IPS-NIHi7 (cell line): ENCODE results near the gene SRGAP3.

Experiments used
- DNase-seq: peaks from one replicate; pipeline ENCODE4 v3.0.0; 2012; ENCODE audit warnings: mixed read lengths; ENCODE audit errors: extremely low spot score

Gene SRGAP3

GRCh38 chr3:9253327-9253726 is 3.9 kb upstream of the SRGAP3 start:
- no peak for DNase-seq

DNA sequence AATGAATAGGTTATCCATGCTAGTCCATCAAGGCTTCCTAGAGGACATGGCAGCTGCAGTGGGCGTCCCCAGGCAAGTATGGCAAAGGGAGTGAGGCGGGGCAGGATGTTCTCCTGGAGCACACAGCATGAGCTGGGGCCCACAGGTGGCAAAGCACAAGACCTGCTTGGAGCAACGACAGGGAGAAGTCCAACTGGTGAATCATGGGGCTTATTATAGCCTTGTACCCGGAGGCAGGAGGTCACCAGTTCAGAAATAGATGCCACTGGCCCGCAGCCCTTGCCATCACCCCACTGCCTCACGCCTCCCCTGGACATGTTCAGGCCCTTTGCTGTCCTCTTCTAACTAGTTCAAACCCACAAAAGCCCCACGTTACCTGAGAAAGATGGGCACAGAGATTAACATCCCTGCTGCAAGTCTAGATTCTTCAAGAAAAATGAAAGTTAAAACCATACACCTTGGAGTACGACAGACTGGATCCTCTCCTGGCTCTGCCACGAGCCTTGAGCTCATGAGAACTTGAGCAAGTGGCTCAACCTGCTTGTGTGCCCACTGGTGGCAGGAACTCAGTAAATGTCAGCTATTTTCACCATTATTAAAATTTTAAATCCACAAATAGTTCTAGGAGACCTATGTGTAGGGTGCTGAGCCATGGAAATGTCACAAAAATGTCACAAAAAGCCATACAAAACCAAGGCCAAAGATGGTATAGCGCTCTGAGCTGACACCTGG is 1.8 kb upstream of the SRGAP3 start:
- DNase-seq: no peak

- DNase-seq: no peak
Observed at GRCh38 chr3:9250236-9250635, 790 bp upstream of the SRGAP3 start.

DNA sequence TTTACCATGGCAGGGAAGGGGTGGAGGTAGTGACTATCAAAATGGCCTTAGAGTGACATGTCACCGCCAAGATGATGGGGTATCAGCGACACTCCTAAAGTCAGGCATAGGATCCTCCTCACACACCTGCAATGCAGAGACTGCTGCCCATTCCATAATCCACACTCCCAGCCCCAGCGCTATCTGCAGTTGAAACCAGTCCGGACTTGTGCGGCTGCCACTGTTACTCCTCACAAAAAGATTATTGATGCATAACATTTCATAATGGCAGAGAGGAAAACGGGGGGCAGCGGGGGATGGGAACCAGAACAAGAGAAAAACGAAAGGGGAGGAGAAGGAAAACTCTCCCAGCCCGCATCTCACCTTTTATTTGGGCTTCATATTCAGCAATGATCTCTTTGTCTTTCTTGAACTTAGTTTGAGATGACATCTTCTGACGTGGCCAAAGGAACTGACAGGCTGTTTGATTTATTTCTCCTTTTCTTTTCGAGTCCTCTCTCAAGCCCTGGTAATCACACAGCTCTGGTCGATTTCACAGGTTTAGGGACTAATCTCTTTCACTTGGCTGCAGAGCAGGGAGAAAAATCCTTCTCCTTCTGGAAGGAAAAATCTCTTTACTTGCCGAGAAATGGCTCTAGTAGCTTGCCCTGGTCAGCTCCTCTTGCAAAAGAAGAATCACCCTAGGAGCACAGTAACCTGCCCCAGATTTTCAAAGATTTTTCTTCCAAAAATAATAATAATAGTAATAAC is 749 bp downstream of the SRGAP3 start:
- no peak for DNase-seq

GRCh38 chr3:9247941-9248521 is 1.4 kb downstream of the SRGAP3 start:
- no peak for DNase-seq

DNA sequence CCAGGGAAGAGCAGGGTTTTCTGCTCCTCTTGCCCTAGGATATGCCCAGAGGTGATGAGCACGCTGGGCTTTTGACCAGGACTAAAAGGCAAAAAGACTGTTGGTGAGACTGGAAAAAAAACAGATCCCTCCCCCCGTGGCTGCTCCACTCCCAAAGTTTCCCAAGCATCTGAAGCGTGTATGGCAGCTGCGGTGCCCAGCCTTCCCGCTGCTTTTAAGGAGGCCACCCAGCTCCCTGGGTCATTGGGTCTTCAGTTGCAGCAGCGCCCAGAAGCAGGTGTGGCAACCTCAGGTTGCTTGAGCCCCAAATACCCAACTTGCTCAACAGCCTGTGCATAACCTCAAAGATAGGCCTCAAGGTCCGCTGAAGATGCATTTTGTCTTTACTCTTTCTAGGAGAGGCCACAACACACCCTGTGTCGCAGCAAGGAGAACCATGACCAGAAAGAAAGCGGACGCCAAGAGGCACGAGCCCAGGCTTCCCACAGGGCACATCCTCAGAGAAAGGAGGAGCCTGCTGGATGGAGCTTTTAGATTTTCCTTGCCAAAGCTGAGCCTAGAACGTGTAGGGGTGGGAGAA is 2.0 kb downstream of the SRGAP3 start:
- no peak for DNase-seq

DNA sequence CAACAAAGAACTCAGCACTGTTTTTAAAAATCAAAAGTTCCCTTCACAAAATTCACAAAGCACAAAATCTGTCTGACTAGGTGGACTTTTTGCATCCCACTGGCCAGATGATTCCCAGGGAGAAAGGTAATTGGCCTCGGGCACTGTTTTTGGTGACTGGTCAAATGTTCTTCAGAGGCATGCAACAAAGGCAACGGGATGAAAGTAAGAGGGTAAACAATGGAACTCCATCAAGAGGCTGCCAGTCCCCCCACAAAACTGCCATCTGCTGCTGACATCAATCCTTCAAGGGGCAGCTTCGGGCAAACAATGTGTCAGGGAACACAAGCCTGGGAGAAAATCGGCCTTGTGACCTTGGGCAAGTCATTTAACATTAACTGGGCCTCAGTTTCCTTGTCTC is 3.3 kb downstream of the SRGAP3 start:
- no peak for DNase-seq

- no peak for DNase-seq
Observed at GRCh38 chr3:9244495-9245183, 4.8 kb downstream of the SRGAP3 start.

- no peak for DNase-seq
Observed at GRCh38 chr3:9241956-9242355, 7.5 kb downstream of the SRGAP3 start.

DNA sequence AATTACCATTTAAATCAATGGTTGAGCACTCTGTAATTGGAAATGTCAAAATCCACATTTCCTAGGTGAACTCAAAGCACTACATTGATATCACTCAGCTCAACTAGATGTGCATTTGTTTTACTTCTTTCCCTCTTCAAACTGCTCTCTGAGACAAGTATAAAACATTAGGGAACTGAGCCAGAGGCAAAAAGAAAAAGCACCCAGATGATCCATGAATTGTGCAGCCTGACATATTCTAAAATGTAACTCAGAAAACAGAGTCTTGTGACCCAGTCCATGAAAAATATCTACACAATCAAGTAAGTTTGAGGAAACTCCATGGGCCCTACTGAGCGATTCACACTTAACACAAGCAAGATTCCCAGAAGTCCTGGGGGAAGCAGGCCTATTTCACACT is 9.8 kb downstream of the SRGAP3 start:
- DNase-seq: no peak

- no peak for DNase-seq
Observed at GRCh38 chr3:9238721-9239295, 10.6 kb downstream of the SRGAP3 start.

DNA sequence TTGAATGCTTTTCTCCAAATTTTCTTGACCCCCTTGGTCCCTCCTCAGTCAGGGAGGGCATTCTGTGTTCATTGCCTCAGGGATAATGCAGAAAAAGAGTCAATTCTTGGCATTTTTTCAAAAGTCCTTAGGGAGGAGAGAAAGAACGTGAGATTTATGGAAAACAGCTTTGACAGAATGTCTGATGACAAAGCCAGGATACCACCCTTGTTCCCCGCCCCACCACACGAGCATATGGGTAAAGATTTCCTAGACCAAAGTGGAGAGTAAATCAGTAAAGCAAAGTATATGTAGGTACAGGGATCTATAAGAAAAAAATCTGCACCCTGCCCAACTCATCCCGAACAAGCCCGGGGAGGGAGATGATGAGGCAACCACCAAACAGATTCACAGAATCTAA is 11.2 kb downstream of the SRGAP3 start:
- DNase-seq: no peak

DNA sequence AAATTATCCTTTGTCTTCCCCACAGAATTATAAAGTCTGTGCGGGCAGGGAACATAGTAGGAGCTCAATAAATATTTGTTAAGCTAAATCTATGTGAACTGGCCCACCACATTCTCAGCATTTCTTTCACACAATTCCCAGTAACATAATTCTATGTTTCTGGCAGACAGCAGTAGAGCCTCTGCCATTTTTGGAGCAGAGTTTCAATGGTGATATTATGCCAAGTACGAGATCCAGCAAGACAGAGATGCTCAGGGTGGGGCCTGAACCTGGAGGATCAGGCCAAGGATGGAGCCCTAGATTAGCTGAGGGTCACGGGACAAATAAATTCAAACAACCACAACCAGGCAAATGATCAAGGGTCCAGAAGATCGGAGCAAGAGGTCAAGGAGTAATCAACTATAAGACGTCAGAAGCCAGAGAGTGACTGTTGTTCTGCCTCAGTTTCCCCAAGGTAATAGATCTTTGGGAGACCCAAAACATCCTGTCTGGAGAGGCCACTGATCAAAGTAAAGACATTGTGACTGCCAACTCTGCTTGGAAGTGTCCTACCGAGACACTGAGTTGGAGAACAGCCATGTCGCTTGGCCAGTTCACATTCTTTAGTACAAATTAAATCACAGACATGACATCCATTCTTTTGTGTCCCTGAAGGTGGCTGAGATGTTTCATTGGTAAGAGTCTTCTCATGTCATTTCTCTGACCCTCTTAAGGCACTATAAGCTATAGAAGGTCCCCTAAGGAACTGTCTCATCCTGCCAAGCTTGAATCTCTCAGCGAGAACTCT is 15.4 kb downstream of the SRGAP3 start:
- no peak for DNase-seq

GRCh38 chr3:9233101-9233500 is 16.3 kb downstream of the SRGAP3 start:
- DNase-seq: no peak

- DNase-seq: no peak
Observed at GRCh38 chr3:9231937-9232336, 17.5 kb downstream of the SRGAP3 start.

DNA sequence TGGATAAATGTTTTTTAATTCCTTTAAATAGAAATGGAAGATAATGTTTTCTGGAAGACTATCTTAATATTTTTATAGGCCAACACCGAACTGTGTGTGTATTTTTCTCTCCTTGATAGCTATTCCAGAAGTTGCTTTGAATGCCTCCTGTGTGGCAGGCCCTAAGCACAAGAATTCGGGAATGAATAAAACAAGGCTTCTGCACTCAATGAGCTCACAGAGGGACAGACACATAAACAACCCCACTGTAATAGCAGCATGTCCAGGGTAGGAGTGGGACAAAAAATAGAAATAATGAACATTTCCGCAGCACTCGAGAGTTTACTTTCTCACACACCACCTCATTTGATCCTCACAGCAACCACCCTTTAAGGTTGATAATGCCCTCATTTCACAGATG is 18.0 kb downstream of the SRGAP3 start:
- DNase-seq: no peak

- no peak for DNase-seq
Observed at GRCh38 chr3:9231006-9231405, 18.4 kb downstream of the SRGAP3 start.

DNA sequence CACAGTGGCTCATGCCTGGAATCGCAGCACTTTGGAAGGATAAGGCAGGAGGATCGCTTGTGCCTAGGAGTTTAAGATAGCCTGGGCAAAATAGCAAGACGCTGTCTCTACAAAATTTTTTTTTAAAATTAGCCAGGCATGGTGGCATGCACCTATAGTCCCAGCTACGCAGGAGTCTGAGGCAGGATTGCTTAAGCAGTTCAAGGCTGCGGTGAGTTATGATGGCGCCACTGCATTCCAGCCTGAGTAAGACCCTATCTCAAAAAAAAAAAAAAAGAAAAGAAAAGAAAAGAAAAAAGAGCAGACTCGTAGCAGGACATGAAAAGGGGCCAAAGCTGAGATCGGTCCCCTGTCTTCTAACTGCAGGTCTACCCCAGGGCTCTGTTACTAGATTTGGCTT is 18.9 kb downstream of the SRGAP3 start:
- no peak for DNase-seq

DNA sequence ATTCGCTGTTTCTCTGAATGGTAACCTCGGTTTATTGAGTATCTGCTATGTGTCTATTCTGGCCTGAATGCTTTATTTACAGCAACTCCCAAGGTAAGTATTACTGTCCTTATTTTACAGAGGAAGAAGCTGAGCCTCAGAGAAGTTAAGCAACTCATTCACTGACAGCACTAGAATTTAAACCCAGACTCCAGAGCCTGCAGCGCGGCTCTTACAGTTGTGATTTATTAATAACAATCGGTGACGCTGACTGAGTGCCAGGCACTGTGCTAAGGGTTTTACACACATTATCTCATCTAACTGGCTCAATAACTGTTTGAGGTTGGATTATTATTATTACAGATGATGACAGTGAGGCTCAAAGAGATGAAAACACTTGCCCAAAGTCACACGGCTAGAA is 19.6 kb downstream of the SRGAP3 start:
- DNase-seq: no peak

DNA sequence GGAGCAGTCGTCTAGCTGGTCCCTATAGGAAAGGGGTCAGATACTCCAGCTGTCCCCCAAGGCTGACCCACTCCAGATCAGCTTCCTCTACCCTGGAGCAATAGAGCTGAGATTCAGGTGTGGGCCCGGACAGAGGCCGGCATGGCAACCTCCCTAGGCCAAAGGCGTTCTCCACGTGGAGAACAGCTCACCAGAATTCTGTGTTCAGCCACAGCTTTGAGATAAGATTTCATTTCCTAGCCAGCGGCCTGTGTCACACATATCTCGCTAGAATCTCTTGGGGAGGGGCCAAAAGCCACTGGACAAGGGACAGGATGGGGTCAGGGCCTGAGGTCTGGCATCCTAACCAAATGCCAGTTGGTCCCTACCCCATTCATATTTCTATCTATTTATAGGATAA is 20.1 kb downstream of the SRGAP3 start:
- DNase-seq: no peak

- no peak for DNase-seq
Observed at GRCh38 chr3:9226326-9226725, 23.1 kb downstream of the SRGAP3 start.
